ENCODE data around the gene ELFN1.

DNA sequence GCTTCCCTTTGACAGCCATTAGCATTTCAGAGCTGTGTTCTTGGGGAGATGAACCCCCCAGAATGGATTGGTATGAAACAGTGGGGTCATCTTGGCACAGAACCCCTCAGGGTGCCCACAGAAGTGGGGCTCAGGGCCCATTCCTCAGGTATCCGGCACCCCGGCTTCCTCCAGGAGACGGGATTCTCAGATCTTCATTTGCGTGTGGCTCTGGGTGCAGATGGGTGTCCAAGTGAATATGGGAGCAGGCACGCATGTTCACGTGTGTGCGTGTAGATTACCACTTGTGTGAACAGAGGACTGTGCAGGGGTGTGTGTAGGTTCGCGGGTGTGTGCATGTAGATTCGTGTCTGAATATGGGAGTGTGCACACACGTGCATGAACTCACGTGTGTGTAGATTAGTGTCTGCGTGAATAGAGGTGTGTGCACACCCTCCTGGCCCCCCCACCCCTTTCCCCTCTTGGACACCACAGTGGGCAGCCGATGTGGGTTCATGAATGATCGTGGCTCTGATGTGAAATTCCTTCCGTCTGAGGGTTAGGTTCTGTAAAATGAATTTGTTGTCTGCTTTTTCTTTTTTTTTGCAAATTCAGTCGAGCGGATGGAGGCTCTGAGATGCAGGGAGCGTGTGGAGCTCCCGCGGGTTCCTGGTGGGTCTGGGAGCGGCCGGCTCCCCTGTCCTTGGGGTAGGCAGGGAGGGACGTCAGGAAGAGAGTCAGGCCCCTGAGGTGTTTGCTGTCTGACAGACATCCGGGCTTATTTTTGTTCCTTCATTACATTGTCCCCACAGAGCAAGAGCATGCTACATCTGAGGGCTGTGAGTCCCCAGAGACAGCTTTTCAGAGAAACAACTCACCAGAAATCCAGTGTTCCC is 7.4 kb downstream of the ELFN1 start:
- TF ChIP-seq, protein P1, sequence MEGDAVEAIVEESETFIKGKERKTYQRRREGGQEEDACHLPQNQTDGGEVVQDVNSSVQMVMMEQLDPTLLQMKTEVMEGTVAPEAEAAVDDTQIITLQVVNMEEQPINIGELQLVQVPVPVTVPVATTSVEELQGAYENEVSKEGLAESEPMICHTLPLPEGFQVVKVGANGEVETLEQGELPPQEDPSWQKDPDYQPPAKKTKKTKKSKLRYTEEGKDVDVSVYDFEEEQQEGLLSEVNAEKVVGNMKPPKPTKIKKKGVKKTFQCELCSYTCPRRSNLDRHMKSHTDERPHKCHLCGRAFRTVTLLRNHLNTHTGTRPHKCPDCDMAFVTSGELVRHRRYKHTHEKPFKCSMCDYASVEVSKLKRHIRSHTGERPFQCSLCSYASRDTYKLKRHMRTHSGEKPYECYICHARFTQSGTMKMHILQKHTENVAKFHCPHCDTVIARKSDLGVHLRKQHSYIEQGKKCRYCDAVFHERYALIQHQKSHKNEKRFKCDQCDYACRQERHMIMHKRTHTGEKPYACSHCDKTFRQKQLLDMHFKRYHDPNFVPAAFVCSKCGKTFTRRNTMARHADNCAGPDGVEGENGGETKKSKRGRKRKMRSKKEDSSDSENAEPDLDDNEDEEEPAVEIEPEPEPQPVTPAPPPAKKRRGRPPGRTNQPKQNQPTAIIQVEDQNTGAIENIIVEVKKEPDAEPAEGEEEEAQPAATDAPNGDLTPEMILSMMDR (IDR thresholded peaks at IDR 0.05), result no peak
- no peak for TF ChIP-seq POLR2A (IDR thresholded peaks at IDR 0.05)
- no peak for TF ChIP-seq POLR2AphosphoS5 (IDR thresholded peaks at IDR 0.05)
- TF ChIP-seq EP300 (IDR thresholded peaks at IDR 0.05), result no peak
